ENCODE measurements around the gene ITGB7.

- TF ChIP-seq CTCF (IDR thresholded peaks at IDR 0.05) (no peak), POLR2A (IDR thresholded peaks at IDR 0.05) (no peak)
Measured at GRCh38 chr12:53225635-53226424, 18.8 kb upstream of the ITGB7 start.

Measured in lower leg skin (tissue), 3 donors.